HG03457 (cell line): ENCODE data around the gene CERS1.

Experiments used
- ATAC-seq: cut with Tn5 transposase; IDR thresholded peaks from one replicate; pipeline ENCODE4 v1.9.1; 2021; ENCODE audit warnings: moderate number of reproducible peaks; ENCODE audit not compliant: unreplicated experiment

The CERS1 gene

GRCh38 chr19:18876865-18877264 lies 19.1 kb downstream of the CERS1 start:
- no peak for ATAC-seq

DNA sequence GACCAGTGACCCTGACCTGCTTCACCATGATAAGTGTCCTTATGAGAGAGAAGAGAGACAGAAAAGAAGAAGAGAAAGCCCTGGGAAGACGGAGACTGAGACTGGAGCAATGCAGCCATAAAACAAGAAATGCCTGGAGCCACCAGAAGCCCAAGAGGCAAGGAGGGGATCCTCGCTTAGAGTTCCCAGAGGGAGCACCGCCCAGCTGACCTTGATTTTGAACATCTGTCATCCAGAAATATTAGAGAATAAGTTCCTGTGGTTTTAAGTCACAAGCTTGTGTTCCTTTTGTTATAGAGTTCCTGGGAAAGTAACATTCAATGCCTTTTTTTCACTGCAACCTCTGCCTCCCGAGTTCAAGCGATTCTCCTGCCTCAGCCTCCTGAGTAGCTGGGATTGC lies 20.2 kb downstream of the CERS1 start:
- no peak for ATAC-seq

- no peak for ATAC-seq
Observed at GRCh38 chr19:18871543-18871942, 24.4 kb downstream of the CERS1 start.

GRCh38 chr19:18870531-18871172 lies 25.3 kb downstream of the CERS1 start:
- ATAC-seq: no peak

GRCh38 chr19:18869781-18870530 lies 26.0 kb downstream of the CERS1 start:
- no peak for ATAC-seq

DNA sequence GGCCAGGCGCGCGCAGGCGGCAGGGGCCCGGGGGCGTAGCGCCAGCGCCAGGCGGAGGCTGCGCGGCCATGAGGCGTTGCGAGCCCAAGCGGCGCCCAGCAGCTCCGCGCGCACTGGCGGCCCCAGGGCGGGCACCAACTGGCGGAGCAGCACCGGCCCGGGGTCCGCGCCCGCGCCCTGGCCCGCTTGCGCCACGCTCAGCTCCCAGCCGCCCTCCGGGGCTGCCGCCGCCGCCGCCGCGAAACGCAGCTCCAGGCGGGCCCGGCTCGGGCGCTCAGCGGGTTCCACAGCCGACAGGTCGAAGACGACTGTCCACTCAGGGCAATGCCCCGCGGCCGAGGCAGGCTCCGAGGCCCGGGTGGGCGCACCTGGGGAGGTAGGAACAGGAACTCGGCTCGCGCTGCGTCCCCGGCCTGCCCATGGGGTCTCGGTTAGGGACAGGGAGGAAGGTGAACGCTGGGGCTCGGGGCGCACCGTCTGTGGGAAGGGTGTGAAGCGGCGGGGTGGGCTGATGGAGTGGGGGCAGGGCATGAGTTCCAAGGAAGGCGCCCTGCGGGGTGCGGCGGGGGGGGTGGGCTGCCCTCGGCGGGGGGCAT lies 26.8 kb downstream of the CERS1 start:
- ATAC-seq: no peak

DNA sequence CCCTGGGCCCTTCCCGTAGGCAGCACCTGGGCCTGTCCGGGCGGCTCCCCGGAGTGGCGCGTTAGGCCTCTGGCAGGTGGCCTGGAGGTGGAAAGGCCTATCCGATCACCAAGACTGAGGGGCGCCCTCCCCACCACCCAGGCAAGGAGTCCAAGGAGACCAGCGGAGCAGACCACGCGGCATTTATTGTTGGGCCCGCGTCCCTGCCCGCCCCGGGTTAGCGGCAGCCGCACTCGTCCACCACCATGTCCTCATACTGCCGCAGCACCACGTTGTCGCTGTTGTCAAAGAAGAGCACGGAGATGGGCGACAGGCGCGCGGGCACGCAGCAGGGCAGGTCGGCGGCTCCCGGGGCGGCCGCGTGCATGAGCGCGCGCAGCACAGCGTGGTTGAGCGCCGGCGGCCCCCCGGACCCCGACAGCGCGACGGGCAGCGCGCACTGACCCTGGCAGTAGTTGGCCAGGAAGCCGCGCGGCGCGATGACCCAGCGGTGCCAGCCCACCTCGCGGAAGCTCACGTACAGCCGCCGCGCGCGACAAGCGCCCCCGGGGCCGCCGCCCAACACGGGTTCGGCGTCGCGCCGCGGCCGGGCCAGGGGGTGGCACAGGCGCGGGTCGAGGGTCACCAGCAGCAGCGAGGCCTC lies 27.5 kb downstream of the CERS1 start:
- ATAC-seq: no peak

- ATAC-seq: no peak
Observed at GRCh38 chr19:18867751-18868150, 28.2 kb downstream of the CERS1 start.

DNA sequence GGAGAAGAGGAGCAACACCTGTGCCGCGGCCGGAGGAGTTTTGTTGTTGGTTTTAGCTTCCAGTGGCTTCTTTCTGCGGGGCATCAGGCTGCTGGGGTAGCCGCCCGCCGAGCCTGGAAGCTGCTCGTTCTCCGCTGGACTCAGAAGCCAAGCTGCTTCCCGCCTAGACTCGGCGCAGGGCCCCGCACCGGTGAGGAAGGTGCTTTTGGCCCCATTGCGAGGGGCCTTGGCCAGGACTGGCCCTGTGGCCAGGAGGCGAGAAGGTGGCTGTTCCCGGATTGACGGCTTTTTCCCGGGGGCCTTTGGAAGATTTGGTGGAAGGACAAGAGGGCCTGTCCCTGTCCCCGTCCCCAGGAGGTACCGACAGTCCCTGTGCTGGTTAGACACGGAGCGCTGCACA lies 28.8 kb downstream of the CERS1 start:
- ATAC-seq: no peak

DNA sequence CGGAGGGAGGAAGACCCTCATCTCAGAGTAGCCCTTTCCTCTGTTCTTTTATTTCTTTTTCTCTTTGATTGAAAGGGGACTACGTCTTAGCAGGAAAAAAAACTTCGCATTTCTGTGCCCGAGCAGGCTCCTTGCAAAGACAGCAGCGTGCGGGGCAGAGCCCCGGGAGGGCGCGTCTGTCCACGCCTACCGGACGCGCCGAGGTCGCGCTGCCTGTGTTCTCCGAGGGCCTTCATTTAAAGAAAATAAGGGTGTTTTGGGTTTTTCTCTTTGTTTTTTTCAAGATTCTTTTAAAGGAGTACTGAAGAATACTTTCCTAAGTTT lies 29.2 kb downstream of the CERS1 start:
- ATAC-seq: no peak

DNA sequence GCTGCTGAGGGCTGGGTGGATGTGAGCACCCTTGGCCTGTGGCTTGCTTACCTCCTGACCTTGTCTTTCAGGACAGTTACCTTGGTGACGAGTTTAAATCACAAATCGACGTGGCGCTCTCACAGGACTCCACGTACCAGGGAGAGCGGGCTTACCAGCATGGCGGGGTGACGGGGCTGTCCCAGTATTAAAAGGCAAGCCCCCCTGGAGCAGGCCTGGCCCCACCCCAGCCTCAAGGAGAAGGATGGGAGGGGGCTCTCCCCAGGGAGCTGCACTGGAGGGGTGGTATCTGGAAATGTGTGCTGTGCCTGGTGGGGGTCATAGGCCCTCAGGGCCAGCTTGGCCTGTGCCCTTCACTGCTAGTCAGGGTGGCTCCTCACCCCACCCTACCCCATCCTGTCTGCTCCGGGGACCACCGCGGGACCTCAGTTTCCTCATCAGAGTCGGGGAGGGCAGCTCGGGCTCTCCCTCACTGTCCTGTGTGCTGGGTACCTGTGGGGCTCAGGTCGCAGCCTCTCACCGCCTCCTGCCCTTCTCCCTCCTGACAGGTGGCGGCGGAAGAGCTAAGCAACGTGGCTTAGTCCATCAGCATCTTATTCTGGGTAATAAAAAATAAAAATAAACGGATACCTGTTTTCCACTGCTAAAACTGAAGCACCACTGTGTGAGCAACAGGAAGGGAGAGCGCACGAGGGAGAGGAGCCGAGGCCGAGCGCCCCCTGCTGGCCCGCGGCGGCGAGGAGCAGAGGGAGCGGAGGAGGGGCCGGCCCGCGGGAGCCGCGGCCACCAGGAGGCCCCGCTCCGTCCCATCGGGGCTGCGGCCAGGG lies 29.8 kb downstream of the CERS1 start:
- no peak for ATAC-seq

DNA sequence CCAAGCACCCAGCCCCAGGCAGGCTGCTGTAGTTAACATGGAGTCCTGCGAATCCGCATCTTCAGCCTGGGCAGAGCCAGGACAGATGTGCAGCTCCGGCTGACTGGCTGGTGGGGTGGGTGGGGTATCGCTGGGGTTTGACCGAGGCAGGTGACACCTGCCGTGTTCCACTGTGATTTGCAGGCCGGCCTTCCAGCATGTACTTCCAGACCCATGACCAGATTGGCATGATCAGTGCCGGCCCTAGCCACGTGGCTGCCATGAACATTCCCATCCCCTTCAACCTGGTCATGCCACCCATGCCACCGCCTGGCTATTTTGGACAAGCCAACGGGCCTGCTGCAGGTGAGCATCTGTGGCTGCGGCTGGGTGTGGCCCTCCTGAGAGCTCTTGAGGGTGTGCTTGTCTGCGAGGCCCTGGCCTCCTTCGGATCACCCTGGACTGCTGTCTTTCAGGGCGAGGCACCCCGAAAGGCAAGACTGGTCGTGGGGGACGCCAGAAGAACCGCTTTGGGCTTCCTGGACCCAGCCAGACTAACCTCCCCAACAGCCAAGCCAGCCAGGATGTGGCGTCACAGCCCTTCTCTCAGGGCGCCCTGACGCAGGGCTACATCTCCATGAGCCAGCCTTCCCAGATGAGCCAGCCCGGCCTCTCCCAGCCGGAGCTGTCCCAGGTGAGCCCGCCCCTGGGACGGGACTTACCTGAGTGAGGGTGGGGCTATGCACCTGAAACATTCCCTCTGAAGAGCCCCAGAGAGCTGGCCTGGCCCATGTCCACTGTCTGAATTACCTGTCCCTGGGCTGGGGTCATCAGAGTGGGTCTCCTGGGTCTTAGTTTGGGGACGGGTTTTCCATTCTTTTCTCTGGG lies 30.6 kb downstream of the CERS1 start:
- ATAC-seq: no peak

GRCh38 chr19:18863843-18864362 lies 32.1 kb downstream of the CERS1 start:
- ATAC-seq: no peak

GRCh38 chr19:18862976-18863842 lies 32.7 kb downstream of the CERS1 start:
- no peak for ATAC-seq

- no peak for ATAC-seq
Observed at GRCh38 chr19:18861917-18862316, 34.0 kb downstream of the CERS1 start.

DNA sequence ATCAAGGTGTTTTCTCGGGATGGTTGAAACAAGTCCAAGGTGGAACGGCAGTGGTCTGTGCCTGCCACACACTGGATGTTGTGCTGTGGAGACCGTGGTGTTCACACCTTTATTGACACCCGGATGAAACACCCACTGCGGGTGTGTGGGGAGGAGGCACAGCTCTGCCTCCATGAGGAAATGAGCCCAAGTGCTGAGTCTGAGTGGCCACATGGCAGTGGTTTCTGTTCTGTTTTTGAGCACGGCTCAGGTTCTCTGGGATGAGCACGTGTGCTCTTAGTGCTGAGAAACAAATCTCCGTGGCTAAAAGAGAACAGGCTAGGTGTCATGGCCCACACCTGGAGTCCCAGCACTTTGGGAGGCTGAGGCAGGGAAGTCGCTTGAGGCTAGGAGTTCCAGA lies 34.7 kb downstream of the CERS1 start:
- ATAC-seq: no peak

GRCh38 chr19:18860725-18861124 lies 35.2 kb downstream of the CERS1 start:
- ATAC-seq: no peak

DNA sequence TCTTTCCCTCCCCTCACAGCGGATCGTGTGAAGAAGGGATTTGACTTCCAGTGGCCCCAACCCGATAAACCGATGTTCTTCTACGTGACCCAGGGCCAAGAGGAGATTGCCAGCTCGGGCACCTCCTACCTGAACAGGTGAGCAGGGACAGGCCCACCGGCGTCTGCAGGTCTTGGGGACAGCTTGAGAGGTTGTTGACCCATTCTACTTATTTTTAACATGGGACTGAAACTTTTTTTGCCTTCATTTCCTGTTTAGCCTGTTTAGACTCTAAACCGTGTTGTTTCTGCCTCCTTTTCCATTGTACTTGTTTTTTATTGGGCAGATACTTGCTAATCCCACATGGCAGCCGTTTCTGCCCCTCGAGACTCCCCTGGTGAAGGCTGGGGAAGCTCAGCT lies 35.7 kb downstream of the CERS1 start:
- no peak for ATAC-seq

DNA sequence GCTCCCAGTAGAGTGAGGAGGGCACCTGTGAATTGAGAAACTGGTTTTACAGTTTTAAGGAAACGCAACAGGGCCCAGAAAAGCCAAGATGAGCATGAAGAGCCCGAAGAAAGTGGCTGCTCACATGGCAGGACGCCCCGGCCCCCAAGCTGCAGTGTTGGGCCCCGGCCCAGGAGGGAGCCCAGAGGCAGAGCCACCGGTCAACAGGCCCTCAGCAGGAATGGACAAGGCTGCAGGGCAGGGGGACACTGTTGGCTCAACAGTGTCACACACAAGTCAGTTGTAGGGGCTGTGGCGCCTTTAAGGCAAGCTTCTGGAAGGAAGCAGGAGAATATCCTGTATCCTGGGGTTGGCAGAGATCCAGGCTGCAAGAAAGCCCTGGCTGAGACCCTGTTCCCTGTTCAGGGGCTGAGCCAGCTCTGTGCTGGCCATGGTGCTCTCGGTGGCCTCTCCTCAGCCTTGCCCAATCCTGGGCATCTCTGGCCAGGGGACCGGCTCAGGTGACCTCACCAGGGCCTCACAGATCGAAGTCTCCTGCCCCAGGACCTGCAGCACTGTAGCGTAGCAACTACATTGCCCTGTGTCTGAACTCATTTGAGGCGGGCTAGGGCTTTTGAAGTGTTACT lies 36.2 kb downstream of the CERS1 start:
- no peak for ATAC-seq
